K562 (cell line): ENCODE data around the gene NEK1. TPM values are rescaled to one million over a fixed set of nuclear protein-coding genes. Genes with fewer than 3 reads are reported as not detected.

Experiments used
- ATAC-seq: fragments of 200-7000 bp; cut with Tn5 transposase; 3 replicates; pipeline ENCODE4 v1.9.1; 2020; ENCODE audit warnings: moderate library complexity
- BruUV-seq: library from RNA; stranded (reverse); fragments of 400-500 nt; replicated peaks from 2 replicates; lab custom pipeline; 2021; lab: Mats Ljungman, UMichigan
- CTCF ChIA-PET: fragments of 300-600 bp; formaldehyde crosslinking; extraction: SDS; loops from one replicate; lab custom pipeline; 2021; ENCODE audit warnings: low intra/inter-chr PET ratio; lab: Yijun Ruan, JAX
- POLR2A ChIA-PET: fragments of 300-600, 350-650 bp; sonication (Branson Sonifier 250); formaldehyde crosslinking; extraction: SDS; loops from one replicate; lab custom pipeline; 2021; ENCODE audit warnings: antibody characterized with exemption, inconsistent platforms; lab: Yijun Ruan, JAX
- DNase-seq, 4 experiments: peaks; one replicate each; pipeline versions ENCODE4 v3.0.0 to v3.0.0-alpha.2; 2011 to 2018; ENCODE audit warnings: low spot score in 3 of 4, mixed read lengths in 3 of 4; ENCODE audit errors: extremely low read depth in 1 of 4
- FAIRE-seq: peaks from 2 replicates; lab custom pipeline; 2011; peaks lifted over from hg19 to GRCh38; lab: Jason Lieb, UNC
- H2AFZ ChIP-seq: 2 replicates; pipeline ENCODE4 v1.6.0; 2011; ENCODE audit warnings: low read depth, low read length, control low read depth, inconsistent platforms
- H3K27ac ChIP-seq: fragments of 200-600 bp; 3 replicates; pipeline ENCODE4 v1.8.0; 2011; ENCODE audit warnings: low read depth, mild to moderate bottlenecking, control low read depth, inconsistent platforms, low read length, moderate library complexity, mixed read lengths; ENCODE audit errors: extremely low read depth
- H3K27me3 ChIP-seq, 2 experiments: fragments of 300-600 bp in 1 of 2; 2 replicates in 1 of 2; 3 replicates in 1 of 2; pipeline versions ENCODE4 v1.6.0 to v1.8.0; 2011; ENCODE audit warnings: inconsistent platforms in 2 of 2, low read length in 2 of 2, mild to moderate bottlenecking in 1 of 2, mixed read lengths in 1 of 2, moderate library complexity in 1 of 2; ENCODE audit not compliant: control insufficient read depth in 2 of 2, insufficient read depth in 2 of 2
- H3K36me3 ChIP-seq: fragments of 300-600 bp; 3 replicates; pipeline ENCODE4 v1.8.0; 2011; ENCODE audit warnings: mild to moderate bottlenecking, low read length, inconsistent platforms; ENCODE audit not compliant: control insufficient read depth, insufficient read depth
- H3K4me1 ChIP-seq, 2 experiments: fragments of 200-600 bp in 1 of 2; replicated peaks in 1 of 2; 2 replicates in 1 of 2; 3 replicates in 1 of 2; pipeline versions ENCODE4 v1.5.1 to v1.8.0; 2011; ENCODE audit warnings: inconsistent platforms in 2 of 2, low read length in 2 of 2, mild to moderate bottlenecking in 1 of 2, mixed read lengths in 1 of 2, moderate library complexity in 1 of 2; ENCODE audit not compliant: control insufficient read depth in 2 of 2, insufficient read depth in 2 of 2
- H3K4me2 ChIP-seq: 2 replicates; pipeline ENCODE4 v1.6.1; 2011; ENCODE audit warnings: low read length, control low read depth, inconsistent platforms, mixed read lengths; ENCODE audit not compliant: insufficient read depth
- H3K4me3 ChIP-seq: fragments of 200-600 bp; sonication (generic), shearing (Covaris generic); 2 replicates; pipeline ENCODE4 v1.5.1; 2016; ENCODE audit warnings: control low read depth, inconsistent platforms
- H3K79me2 ChIP-seq: fragments of 200-600 bp; 3 replicates; pipeline ENCODE4 v1.8.0; 2011; ENCODE audit warnings: low read length, inconsistent platforms; ENCODE audit not compliant: control insufficient read depth, insufficient read depth
- H3K9ac ChIP-seq, 2 experiments: 2 replicates each; pipeline versions ENCODE4 v1.6.0 to v1.6.1; 2011; ENCODE audit warnings: low read depth in 2 of 2, low read length in 2 of 2, control low read depth in 1 of 2, inconsistent platforms in 1 of 2, mild to moderate bottlenecking in 1 of 2, mixed read lengths in 1 of 2; ENCODE audit not compliant: insufficient read depth in 1 of 2
- H3K9me1 ChIP-seq: one replicate; pipeline ENCODE4 v1.6.0; 2011; ENCODE audit warnings: inconsistent platforms, mild to moderate bottlenecking, low read length, moderate library complexity; ENCODE audit not compliant: control insufficient read depth, insufficient read depth
- H3K9me3 ChIP-seq: replicated peaks from 2 replicates; pipeline ENCODE4 v1.5.1; 2011; ENCODE audit warnings: low read depth, low read length, inconsistent platforms; ENCODE audit not compliant: control insufficient read depth, insufficient read depth
- H4K20me1 ChIP-seq: replicated peaks from 2 replicates; pipeline ENCODE4 v1.6.1; 2011; ENCODE audit warnings: low read length, inconsistent platforms, mixed read lengths; ENCODE audit not compliant: control insufficient read depth, insufficient read depth
- BRD4 ChIP-seq: fragments of 200-600 bp; sonication (generic); IDR thresholded peaks from 2 replicates; pipeline ENCODE4 v1.6.1; 2017; ENCODE audit warnings: inconsistent platforms
- DMBX1 ChIP-seq: fragments of 250-450 bp; sonication (Bioruptor Pico); IDR thresholded peaks from 2 replicates; pipeline ENCODE4 v1.8.0; 2022; ENCODE audit warnings: inconsistent platforms, mild to moderate bottlenecking, moderate library complexity, borderline replicate concordance
- GTF2E2 ChIP-seq: fragments of 200-800 bp; sonication (Bioruptor generic); IDR thresholded peaks from 2 replicates; pipeline ENCODE4 v1.6.1; 2016; ENCODE audit warnings: missing genetic modification characterization, missing compliant biosample characterization
- HOXB6 ChIP-seq: fragments of 250-450 bp; sonication (Bioruptor Pico); IDR thresholded peaks from 2 replicates; pipeline ENCODE4 v1.5.1; 2022; ENCODE audit warnings: mild to moderate bottlenecking, borderline replicate concordance
- KDM4B ChIP-seq, 2 experiments: fragments of 450-650 bp in 1 of 2; sonication (generic) in 1 of 2; IDR thresholded peaks; 2 replicates each; pipeline ENCODE4 v1.6.1; 2016 to 2017; ENCODE audit warnings: borderline replicate concordance in 2 of 2, antibody characterized with exemption in 1 of 2, low read depth in 1 of 2, mild to moderate bottlenecking in 1 of 2
- NFRKB ChIP-seq: fragments of 450-650 bp; IDR thresholded peaks from 2 replicates; pipeline ENCODE4 v1.6.1; 2016; ENCODE audit warnings: low read depth
- NONO ChIP-seq, 2 experiments: fragments of 200-400 bp in 1 of 2; fragments of 450-650 bp in 1 of 2; formaldehyde crosslinking in 1 of 2; IDR thresholded peaks; 2 replicates each; pipeline ENCODE4 v1.6.1; 2017; ENCODE audit warnings: low read depth in 2 of 2, mild to moderate bottlenecking in 2 of 2, moderate library complexity in 2 of 2, low read length in 1 of 2
- PHB2 ChIP-seq: fragments of 450-650 bp; IDR thresholded peaks from 2 replicates; pipeline ENCODE4 v1.6.1; 2017; ENCODE audit warnings: low read depth
- PML ChIP-seq: IDR thresholded peaks from 2 replicates; pipeline ENCODE4 v1.6.1; 2012; ENCODE audit warnings: low read length, inconsistent platforms
- POLR2AphosphoS5 ChIP-seq: IDR thresholded peaks from 2 replicates; pipeline ENCODE4 v1.6.1; 2011; ENCODE audit warnings: mild to moderate bottlenecking, low read depth, low read length, moderate library complexity; ENCODE audit not compliant: control insufficient read depth, insufficient read depth
- SP1 ChIP-seq: sonication (generic); formaldehyde crosslinking; IDR thresholded peaks from 2 replicates; pipeline ENCODE4 v1.8.1; 2022; ENCODE audit warnings: mild to moderate bottlenecking, missing genetic modification reagents
- TBP ChIP-seq: optimal IDR thresholded peaks from 2 replicates; pipeline ENCODE3; 2011; ENCODE audit warnings: low read depth, low read length, improper control_type of control experiment
- ZKSCAN8 ChIP-seq: fragments of 200-800 bp; sonication (Bioruptor generic); IDR thresholded peaks from 2 replicates; pipeline ENCODE4 v1.6.1; 2016; ENCODE audit warnings: missing genetic modification characterization, missing compliant biosample characterization
- ZNF551 ChIP-seq: fragments of 250-450 bp; sonication (Bioruptor Pico); IDR thresholded peaks from 2 replicates; pipeline ENCODE4 v1.5.0; 2021; ENCODE audit warnings: mild to moderate bottlenecking, moderate library complexity
- ZNF75A ChIP-seq: fragments of 450-650 bp; formaldehyde crosslinking; IDR thresholded peaks from 2 replicates; pipeline ENCODE4 v1.4.0; 2020; ENCODE audit warnings: mild to moderate bottlenecking
- WGBS: fragments of 100-300 bp; shearing (Covaris generic); methylation state at CpG from one replicate; pipeline ENCODE4 v1.1.6; 2016; ENCODE audit warnings: low coverage, mixed read lengths; ENCODE audit not compliant: insufficient coverage; ENCODE audit errors: missing lambda C conversion rate; 5-methylcytosine and 5-hydroxymethylcytosine counted together
- in situ Hi-C: fragments of 300-500 bp; cut with MboI; formaldehyde crosslinking; loops from 4 replicates; pipeline ENCODE4 v1.15.0; 2018; ENCODE audit warnings: inconsistent platforms, mixed read lengths
- intact Hi-C: fragments of 100-400 bp; cut with micrococcal nuclease; formaldehyde crosslinking; loops from 2 replicates; pipeline ENCODE4 v1.14.2; 2022
- polyA plus RNA-seq, 8 experiments: library from polyadenylated mRNA; depleted of rRNA in 4 of 8; stranded (reverse) in 5 of 8; unstranded in 3 of 8; fragments of >200 nt; fragmentation: Nextera tagmentation in 2 of 8; fragmentation: Illumina TruSeq in 1 of 8; extraction: Ambion mirVana in 2 of 8; extraction: Trizol in 1 of 8; gene quantifications; 2 replicates each; pipeline versions ENCODE4 v1.2.1 to v1.2.3, GENCODE V29; 2011 to 2014; ENCODE audit warnings: inconsistent platforms in 1 of 8, missing spikeins in 1 of 8
- total RNA-seq, 7 experiments: library from RNA; depleted of rRNA in 6 of 7; stranded (reverse); fragments of >200 nt in 6 of 7; fragmentation: Illumina TruSeq in 2 of 7; extraction: Trizol in 2 of 7; gene quantifications; 2 replicates each; pipeline versions ENCODE4 v1.2.1 to v1.2.3, GENCODE V29; 2011 to 2021; ENCODE audit warnings: low replicate concordance in 1 of 7
- TF ChIP-seq, protein P1 (sequence below): fragments of 450-650 bp; IDR thresholded peaks from 2 replicates; pipeline ENCODE4 v1.6.1; 2016; ENCODE audit warnings: missing biosample characterization, missing genetic modification characterization
- TF ChIP-seq, protein P2 (sequence below): fragments of 450-650 bp; formaldehyde crosslinking; IDR thresholded peaks from 2 replicates; pipeline ENCODE4 v1.4.0; 2020; ENCODE audit warnings: mild to moderate bottlenecking, moderate library complexity
- TF ChIP-seq, protein P3 (sequence below): fragments of 250-450 bp; sonication (Bioruptor Pico); IDR thresholded peaks from 2 replicates; pipeline ENCODE4 v1.5.0; 2022; ENCODE audit warnings: mild to moderate bottlenecking
- TF ChIP-seq, protein P4 (sequence below): fragments of 250-450 bp; sonication (Bioruptor Pico); IDR thresholded peaks from 2 replicates; pipeline ENCODE4 v1.6.1; 2021; ENCODE audit warnings: mild to moderate bottlenecking

NEK1 gene
- total and polyA plus RNA-seq, 9 of the 15 experiments (the other 6 are each of a cell fraction or from before 2014, with no cell fraction given): 6.2 to 15.7 (median 10.3) TPM

DNA sequence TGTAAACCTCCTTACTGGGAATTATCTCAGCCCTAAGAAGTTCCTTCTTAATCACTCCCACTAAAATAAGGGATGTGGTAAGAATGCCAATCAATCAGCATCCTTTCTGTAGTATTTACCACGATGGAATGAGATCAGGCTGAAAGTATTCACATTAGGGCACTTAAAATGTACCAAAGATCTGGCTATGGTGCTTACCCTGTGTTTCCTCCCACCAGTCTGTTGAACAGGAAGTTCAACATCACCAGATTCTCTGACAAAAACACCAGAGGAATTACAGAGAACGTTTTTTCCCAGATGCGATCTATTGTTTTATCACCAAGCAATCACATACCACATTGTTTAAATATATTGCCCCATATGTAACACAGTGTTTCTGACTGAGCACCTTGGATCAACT, 5.9 kb upstream of the NEK1 start:
- WGBS: 16% methylated on average over 3 of the region's 3 CpGs
- Histone ChIP-seq H2AFZ (peak overlapping the region; percentile 90), H3K4me3 (no peak overlapping the region), H3K27me3 (no peaks in the 10 kb centered on the region), H3K79me2 (peaks cover 47% of the 10 kb centered on the region), H3K36me3 (no peaks in the 10 kb centered on the region), H3K4me2 (peak overlapping the region; percentile 94), H3K9me1 (no peaks in the 10 kb centered on the region), H3K9ac (peak overlapping the region in 1 of 2 experiments; percentile 91; a peak in 1 of 4 replicates), H3K9me3 (no peaks in the 10 kb centered on the region), H3K27ac (peak overlapping the region; percentile 98), H4K20me1 (no peaks in the 10 kb centered on the region)
- CTCF ChIA-PET: no interaction called here
- in situ Hi-C loops: loop anchor here (10.0 to 25.0 kb wide), 2 partner anchors 137 to 419 kb away; partner anchors contain the start of genes HPF1 and MFAP3L
- ATAC-seq (no peak), FAIRE-seq (no peak)
- TF ChIP-seq SP1 (no peak), DMBX1 (CRISPR knock-in tag) (no peak), HOXB6 (CRISPR knock-in tag) (no peak), BRD4 (no peak), ZKSCAN8 (CRISPR knock-in tag) (no peak), TBP (no peak), ZNF75A (CRISPR knock-in tag) (no peak), ZNF551 (no peak), PHB2 (no peak), NONO (IDR thresholded peaks at IDR 0.05; ENCODE audit: low read depth in 2 of 2, low read length in 1 of 2) (no peak), KDM4B (IDR thresholded peaks at IDR 0.05; ENCODE audit: borderline replicate concordance in 2 of 2, low read depth in 1 of 2) (no peak), NFRKB (no peak), PML (no peak), POLR2AphosphoS5 (no peak), GTF2E2 (tag) (no peak)
- TF ChIP-seq, protein P1, sequence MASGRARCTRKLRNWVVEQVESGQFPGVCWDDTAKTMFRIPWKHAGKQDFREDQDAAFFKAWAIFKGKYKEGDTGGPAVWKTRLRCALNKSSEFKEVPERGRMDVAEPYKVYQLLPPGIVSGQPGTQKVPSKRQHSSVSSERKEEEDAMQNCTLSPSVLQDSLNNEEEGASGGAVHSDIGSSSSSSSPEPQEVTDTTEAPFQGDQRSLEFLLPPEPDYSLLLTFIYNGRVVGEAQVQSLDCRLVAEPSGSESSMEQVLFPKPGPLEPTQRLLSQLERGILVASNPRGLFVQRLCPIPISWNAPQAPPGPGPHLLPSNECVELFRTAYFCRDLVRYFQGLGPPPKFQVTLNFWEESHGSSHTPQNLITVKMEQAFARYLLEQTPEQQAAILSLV (tag): no peak
- TF ChIP-seq, protein P2, sequence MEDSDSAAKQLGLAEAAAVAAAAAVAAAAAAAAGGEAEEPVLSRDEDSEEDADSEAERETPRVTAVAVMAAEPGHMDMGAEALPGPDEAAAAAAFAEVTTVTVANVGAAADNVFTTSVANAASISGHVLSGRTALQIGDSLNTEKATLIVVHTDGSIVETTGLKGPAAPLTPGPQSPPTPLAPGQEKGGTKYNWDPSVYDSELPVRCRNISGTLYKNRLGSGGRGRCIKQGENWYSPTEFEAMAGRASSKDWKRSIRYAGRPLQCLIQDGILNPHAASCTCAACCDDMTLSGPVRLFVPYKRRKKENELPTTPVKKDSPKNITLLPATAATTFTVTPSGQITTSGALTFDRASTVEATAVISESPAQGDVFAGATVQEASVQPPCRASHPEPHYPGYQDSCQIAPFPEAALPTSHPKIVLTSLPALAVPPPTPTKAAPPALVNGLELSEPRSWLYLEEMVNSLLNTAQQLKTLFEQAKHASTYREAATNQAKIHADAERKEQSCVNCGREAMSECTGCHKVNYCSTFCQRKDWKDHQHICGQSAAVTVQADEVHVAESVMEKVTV (CRISPR knock-in tag): no peak
- TF ChIP-seq, protein P3, sequence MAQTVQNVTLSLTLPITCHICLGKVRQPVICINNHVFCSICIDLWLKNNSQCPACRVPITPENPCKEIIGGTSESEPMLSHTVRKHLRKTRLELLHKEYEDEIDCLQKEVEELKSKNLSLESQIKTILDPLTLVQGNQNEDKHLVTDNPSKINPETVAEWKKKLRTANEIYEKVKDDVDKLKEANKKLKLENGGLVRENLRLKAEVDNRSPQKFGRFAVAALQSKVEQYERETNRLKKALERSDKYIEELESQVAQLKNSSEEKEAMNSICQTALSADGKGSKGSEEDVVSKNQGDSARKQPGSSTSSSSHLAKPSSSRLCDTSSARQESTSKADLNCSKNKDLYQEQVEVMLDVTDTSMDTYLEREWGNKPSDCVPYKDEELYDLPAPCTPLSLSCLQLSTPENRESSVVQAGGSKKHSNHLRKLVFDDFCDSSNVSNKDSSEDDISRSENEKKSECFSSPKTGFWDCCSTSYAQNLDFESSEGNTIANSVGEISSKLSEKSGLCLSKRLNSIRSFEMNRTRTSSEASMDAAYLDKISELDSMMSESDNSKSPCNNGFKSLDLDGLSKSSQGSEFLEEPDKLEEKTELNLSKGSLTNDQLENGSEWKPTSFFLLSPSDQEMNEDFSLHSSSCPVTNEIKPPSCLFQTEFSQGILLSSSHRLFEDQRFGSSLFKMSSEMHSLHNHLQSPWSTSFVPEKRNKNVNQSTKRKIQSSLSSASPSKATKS (CRISPR knock-in tag): no peak
- TF ChIP-seq, protein P4, sequence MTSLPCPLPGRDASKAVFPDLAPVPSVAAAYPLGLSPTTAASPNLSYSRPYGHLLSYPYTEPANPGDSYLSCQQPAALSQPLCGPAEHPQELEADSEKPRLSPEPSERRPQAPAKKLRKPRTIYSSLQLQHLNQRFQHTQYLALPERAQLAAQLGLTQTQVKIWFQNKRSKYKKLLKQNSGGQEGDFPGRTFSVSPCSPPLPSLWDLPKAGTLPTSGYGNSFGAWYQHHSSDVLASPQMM (CRISPR knock-in tag): no peak
- TF ChIP-seq, all 486 proteins: peak for 0
- intact Hi-C loops: no loop called here
- DNase-seq: no peak
- peaks cover 4 to 35% of the 10 kb centered on the region in 2 experiments; a peak in 4 of 5 replicates for H3K4me1 ChIP-seq
- POLR2A ChIA-PET: interaction anchor here (2.9 kb wide), 1 partner anchor 42 kb away, joined by 36 read pairs; no protein-coding TSS in a partner anchor
- no TSS peak for BruUV-seq
